Mesenchymal stem cell (in vitro differentiated cells and primary cell): ENCODE data around the gene FRY.

Experiments
- DNase-seq: peaks from one replicate; pipeline ENCODE4 v3.0.0-alpha.2; 2013
- H2AFZ ChIP-seq: one replicate; pipeline ENCODE4 v1.6.1; 2013; ENCODE audit warnings: low read depth, mild to moderate bottlenecking, control low read depth, inconsistent platforms, low read length, moderate library complexity
- H2AK5ac ChIP-seq: 2 replicates; pipeline ENCODE4 v1.6.1; 2013; ENCODE audit warnings: low read length, moderate library complexity, mild to moderate bottlenecking, inconsistent platforms; ENCODE audit not compliant: severe bottlenecking
- H2BK120ac ChIP-seq: one replicate; pipeline ENCODE4 v1.6.1; 2013; ENCODE audit warnings: low read depth, mild to moderate bottlenecking, inconsistent platforms, low read length, moderate library complexity
- H2BK12ac ChIP-seq, 2 experiments: one replicate each; pipeline ENCODE4 v1.6.1; 2013; ENCODE audit warnings: inconsistent platforms in 2 of 2, low read length in 2 of 2, mild to moderate bottlenecking in 2 of 2, moderate library complexity in 2 of 2, control low read depth in 1 of 2
- H2BK15ac ChIP-seq: one replicate; pipeline ENCODE4 v1.6.1; 2013; ENCODE audit warnings: mild to moderate bottlenecking, low read depth, inconsistent platforms; ENCODE audit not compliant: poor library complexity, severe bottlenecking
- H2BK5ac ChIP-seq: 2 replicates; pipeline ENCODE4 v1.6.1; 2013; ENCODE audit warnings: low read depth, mild to moderate bottlenecking, low read length, control low read depth, inconsistent platforms; ENCODE audit not compliant: poor library complexity, severe bottlenecking
- H3K14ac ChIP-seq, 2 experiments: one replicate each; pipeline ENCODE4 v1.6.1; 2013; ENCODE audit warnings: inconsistent platforms in 2 of 2, low read length in 2 of 2, control low read depth in 1 of 2, mild to moderate bottlenecking in 1 of 2, moderate library complexity in 1 of 2
- H3K18ac ChIP-seq, 2 experiments: one replicate each; pipeline ENCODE4 v1.6.1; 2013; ENCODE audit warnings: inconsistent platforms in 2 of 2, low read length in 2 of 2, control low read depth in 1 of 2, low read depth in 1 of 2, mild to moderate bottlenecking in 1 of 2
- H3K23ac ChIP-seq, 2 experiments: one replicate each; pipeline ENCODE4 v1.6.1; 2013; ENCODE audit warnings: inconsistent platforms in 2 of 2, low read length in 2 of 2, mild to moderate bottlenecking in 2 of 2, moderate library complexity in 2 of 2, control low read depth in 1 of 2
- H3K27ac ChIP-seq: 2 replicates; pipeline ENCODE4 v1.5.1; 2013; ENCODE audit warnings: mild to moderate bottlenecking, moderate library complexity, low read length, control low read depth, inconsistent platforms; ENCODE audit not compliant: poor library complexity, severe bottlenecking
- H3K27me3 ChIP-seq, 2 experiments: 2 replicates each; pipeline versions ENCODE4 v1.6.1 to v1.7.0; 2013; ENCODE audit warnings: low read length in 2 of 2, mild to moderate bottlenecking in 2 of 2, moderate library complexity in 2 of 2, control low read depth in 1 of 2, inconsistent platforms in 1 of 2; ENCODE audit not compliant: control insufficient read depth in 1 of 2, insufficient read depth in 1 of 2
- H3K36me3 ChIP-seq, 2 experiments: 2 replicates each; pipeline versions ENCODE4 v1.6.1 to v1.7.0; 2013; ENCODE audit warnings: low read length in 2 of 2, control low read depth in 1 of 2, inconsistent platforms in 1 of 2, low read depth in 1 of 2, mild to moderate bottlenecking in 1 of 2; ENCODE audit not compliant: insufficient read depth in 2 of 2, control insufficient read depth in 1 of 2
- H3K4ac ChIP-seq, 2 experiments: one replicate each; pipeline ENCODE4 v1.6.1; 2013; ENCODE audit warnings: inconsistent platforms in 2 of 2, low read length in 2 of 2, mild to moderate bottlenecking in 2 of 2, moderate library complexity in 2 of 2, control low read depth in 1 of 2, low read depth in 1 of 2
- H3K4me1 ChIP-seq: 2 replicates; pipeline ENCODE4 v1.6.1; 2013; ENCODE audit warnings: low read depth, low read length, control low read depth; ENCODE audit not compliant: control insufficient read depth, insufficient read depth
- H3K4me2 ChIP-seq: 2 replicates; pipeline ENCODE4 v1.6.1; 2013; ENCODE audit warnings: low read length, mild to moderate bottlenecking, inconsistent platforms; ENCODE audit not compliant: poor library complexity, severe bottlenecking
- H3K4me3 ChIP-seq, 2 experiments: 2 replicates each; pipeline versions ENCODE4 v1.5.1 to v1.7.0; 2013; ENCODE audit warnings: low read length in 2 of 2, mild to moderate bottlenecking in 2 of 2, control low read depth in 1 of 2, low read depth in 1 of 2; ENCODE audit not compliant: insufficient read depth in 1 of 2
- H3K79me1 ChIP-seq: replicated peaks from 2 replicates; pipeline ENCODE4 v1.6.1; 2013; ENCODE audit warnings: mild to moderate bottlenecking, control low read depth, low read length, inconsistent platforms; ENCODE audit not compliant: poor library complexity, severe bottlenecking
- H3K9ac ChIP-seq: 2 replicates; pipeline ENCODE4 v1.7.0; 2013; ENCODE audit warnings: mild to moderate bottlenecking, low read length, moderate library complexity
- H3K9me3 ChIP-seq: 2 replicates; pipeline ENCODE4 v1.7.0; 2013; ENCODE audit warnings: mild to moderate bottlenecking, low read length; ENCODE audit not compliant: control insufficient read depth
- H4K8ac ChIP-seq: one replicate; pipeline ENCODE4 v1.6.1; 2013; ENCODE audit warnings: inconsistent platforms, mild to moderate bottlenecking, low read length, moderate library complexity
- H4K91ac ChIP-seq: one replicate; pipeline ENCODE4 v1.6.1; 2013; ENCODE audit warnings: mild to moderate bottlenecking, low read length, inconsistent platforms
- WGBS: methylation state at CpG from one replicate; pipeline ENCODE4 v1.1.7; 2013; ENCODE audit warnings: mixed read lengths; 5-methylcytosine and 5-hydroxymethylcytosine counted together

The FRY gene

GRCh38 chr13:32309312-32310133 lies 277.9 kb downstream of the FRY start:
- Histone ChIP-seq H2BK120ac (no peak overlapping the region), H3K79me1 (no peaks in the 10 kb centered on the region), H3K9me3 (no peaks in the 10 kb centered on the region), H3K36me3 (no peaks in the 10 kb centered on the region), H3K4me3 (peak overlapping the region in 1 of 2 experiments; percentile 40), H2AFZ (no peak overlapping the region), H3K18ac (no peak overlapping the region), H3K9ac (peak overlapping the region; percentile 79), H2BK12ac (peak overlapping the region in 1 of 2 experiments; percentile 19), H3K27me3 (no peaks in the 10 kb centered on the region), H3K4me1 (no peaks in the 10 kb centered on the region), H4K91ac (no peak overlapping the region), H4K8ac (no peak overlapping the region), H3K4ac (no peak overlapping the region), H3K27ac (no peak overlapping the region), H3K4me2 (no peak overlapping the region), H2AK5ac (no peak overlapping the region), H2BK5ac (no peak overlapping the region), H3K23ac (no peak overlapping the region), H2BK15ac (no peak overlapping the region), H3K14ac (no peak overlapping the region)
- WGBS, result 75% methylated on average over 8 of the region's 10 CpGs
- DNase-seq, result peak; percentile 2

- no peaks in the 10 kb centered on the region for H3K9me3 ChIP-seq
- H3K4ac ChIP-seq, result no peak overlapping the region
- H2AK5ac ChIP-seq, result no peak overlapping the region
- no peak overlapping the region for H3K23ac ChIP-seq
- DNase-seq, result peak; percentile 65
- no peaks in the 10 kb centered on the region for H3K27me3 ChIP-seq
- no peak overlapping the region for H3K14ac ChIP-seq
- H3K9ac ChIP-seq, result peak overlapping the region; percentile 79
- no peaks in the 10 kb centered on the region for H3K79me1 ChIP-seq
- H2AFZ ChIP-seq, result no peak overlapping the region
- H2BK12ac ChIP-seq, result no peak overlapping the region
- H4K91ac ChIP-seq, result no peak overlapping the region
- no peaks in the 10 kb centered on the region for H3K4me1 ChIP-seq
- peak overlapping the region; percentile 0 for H4K8ac ChIP-seq
- no peak overlapping the region for H3K4me2 ChIP-seq
- H3K4me3 ChIP-seq, result peak overlapping the region in 1 of 2 experiments; percentile 40
- WGBS, result 43% methylated on average over 12 of the region's 12 CpGs
- no peaks in the 10 kb centered on the region for H3K36me3 ChIP-seq
- H2BK15ac ChIP-seq, result no peak overlapping the region
- no peak overlapping the region for H3K18ac ChIP-seq
- no peak overlapping the region for H2BK120ac ChIP-seq
- no peak overlapping the region for H2BK5ac ChIP-seq
- no peak overlapping the region for H3K27ac ChIP-seq
Measured at GRCh38 chr13:32310134-32310706, 278.6 kb downstream of the FRY start.

- Histone ChIP-seq H3K4me1 (no peaks in the 10 kb centered on the region), H3K9me3 (no peaks in the 10 kb centered on the region), H2BK120ac (no peak overlapping the region), H3K4me3 (no peak overlapping the region), H3K27ac (no peak overlapping the region), H3K27me3 (no peaks in the 10 kb centered on the region), H4K91ac (no peak overlapping the region), H3K79me1 (no peaks in the 10 kb centered on the region), H3K4me2 (no peak overlapping the region), H4K8ac (no peak overlapping the region), H2BK12ac (no peak overlapping the region), H2BK15ac (no peak overlapping the region), H3K4ac (no peak overlapping the region), H3K23ac (no peak overlapping the region), H3K18ac (no peak overlapping the region), H2AFZ (no peak overlapping the region), H3K9ac (peak overlapping the region; percentile 2), H2AK5ac (no peak overlapping the region), H3K14ac (no peak overlapping the region), H3K36me3 (no peaks in the 10 kb centered on the region), H2BK5ac (no peak overlapping the region)
- DNase-seq, result no peak
- 97% methylated on average over 35 of the region's 36 CpGs for WGBS
Measured at GRCh38 chr13:32311188-32311897, 279.8 kb downstream of the FRY start.
